GM19193 (cell line): Measurements from ENCODE around the gene CTTNBP2NL.

ENCODE experiments used
- POLR2A ChIP-seq: IDR thresholded peaks from 4 replicates; pipeline ENCODE4 v1.6.1; 2011; ENCODE audit not compliant: insufficient read depth, insufficient read length; ENCODE audit errors: extremely low read depth

CTTNBP2NL gene

GRCh38 chr1:112445596-112445995 lies 49.6 kb downstream of the CTTNBP2NL start:
- TF ChIP-seq POLR2A, result no peak

DNA sequence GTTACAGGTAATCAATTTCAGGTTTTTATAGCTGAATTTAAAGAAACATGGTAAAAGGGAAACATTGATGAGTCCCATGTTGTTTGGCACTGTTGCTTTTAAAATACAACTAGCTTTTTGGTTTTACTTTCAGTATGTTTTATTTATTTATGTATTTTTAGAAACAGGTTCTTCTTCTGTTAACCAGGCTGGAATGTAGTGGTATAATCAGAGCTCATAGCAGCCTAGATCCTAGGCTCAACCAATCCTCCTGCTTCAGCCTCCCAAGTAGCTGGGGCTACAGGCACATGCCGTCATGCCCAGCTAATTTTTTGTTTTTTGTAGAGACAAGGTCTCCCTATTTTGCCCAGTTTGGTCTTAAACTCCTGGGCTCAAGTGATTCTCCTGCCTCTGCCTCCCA lies 50.4 kb downstream of the CTTNBP2NL start:
- no peak for TF ChIP-seq POLR2A

DNA sequence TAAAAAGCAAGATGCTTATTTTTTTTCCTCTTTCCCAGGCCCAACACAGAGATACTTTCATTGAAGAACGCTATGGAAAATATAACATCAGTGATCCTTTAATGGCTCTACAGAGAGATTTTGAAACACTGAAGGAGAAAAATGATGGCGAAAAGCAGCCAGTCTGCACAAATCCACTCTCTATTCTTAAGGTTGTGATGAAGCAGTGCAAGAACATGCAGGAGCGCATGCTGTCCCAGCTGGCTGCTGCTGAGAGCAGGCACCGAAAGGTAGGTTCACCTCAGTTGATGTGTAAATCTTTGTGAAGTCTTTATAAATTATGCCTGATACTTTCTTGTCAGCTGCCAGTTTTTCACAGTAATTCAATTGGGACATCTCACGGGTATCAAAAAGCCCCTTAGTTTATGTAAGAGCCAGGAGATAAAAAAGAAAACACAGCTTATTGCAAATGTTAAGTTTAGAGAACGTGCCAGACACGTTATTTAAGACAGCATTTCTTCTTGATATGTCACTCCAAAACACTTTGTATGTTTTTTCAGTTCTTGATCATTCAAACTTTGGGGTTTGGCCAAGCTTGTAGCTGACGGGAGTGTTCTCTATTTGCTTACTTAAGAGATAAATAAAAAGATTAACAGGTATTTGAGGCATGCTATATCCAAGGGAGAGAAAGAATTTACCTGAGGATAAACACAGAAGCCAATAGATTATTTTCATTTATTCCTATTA lies 53.1 kb downstream of the CTTNBP2NL start:
- no peak for TF ChIP-seq POLR2A

GRCh38 chr1:112449630-112449983 lies 53.6 kb downstream of the CTTNBP2NL start:
- TF ChIP-seq POLR2A, result no peak

- TF ChIP-seq POLR2A, result no peak
Measured at GRCh38 chr1:112450773-112451172, 54.8 kb downstream of the CTTNBP2NL start.

- no peak for TF ChIP-seq POLR2A
Measured at GRCh38 chr1:112453876-112454275, 57.9 kb downstream of the CTTNBP2NL start.

DNA sequence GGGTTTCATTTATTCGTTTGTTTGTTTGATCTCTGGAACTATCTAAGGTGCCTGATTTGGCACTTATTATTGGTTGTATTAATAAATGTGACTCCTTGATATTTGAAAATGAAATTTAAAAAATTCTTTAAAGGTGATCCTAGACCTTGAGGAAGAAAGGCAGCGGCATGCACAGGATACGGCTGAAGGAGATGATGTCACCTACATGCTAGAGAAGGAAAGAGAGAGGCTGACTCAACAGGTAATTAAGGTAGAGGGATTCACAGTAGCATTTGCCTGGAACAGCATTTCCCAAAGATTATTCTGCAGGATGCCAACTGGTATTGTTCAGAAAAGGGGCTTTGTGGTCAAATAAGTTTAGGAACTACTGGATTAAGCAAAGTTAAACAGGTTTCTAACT lies 58.3 kb downstream of the CTTNBP2NL start:
- no peak for TF ChIP-seq POLR2A

DNA sequence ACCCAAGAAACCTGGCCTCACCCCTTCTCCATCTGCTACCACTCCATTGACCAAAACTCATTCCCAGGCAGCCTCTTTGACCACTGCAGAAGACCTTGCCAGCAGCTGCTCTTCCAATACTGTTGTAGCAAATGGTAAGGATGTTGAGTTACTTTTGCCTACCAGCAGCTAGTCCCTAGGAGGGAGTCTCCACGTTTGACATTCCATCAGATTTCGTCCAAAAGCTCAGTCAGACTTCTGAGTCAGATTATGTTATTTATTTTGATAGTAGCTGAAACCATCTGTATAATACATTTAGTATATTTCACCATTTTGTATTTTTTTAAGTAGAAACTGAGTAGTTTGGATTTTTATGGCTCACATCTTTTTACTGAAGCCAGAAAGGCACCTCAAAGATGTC lies 61.2 kb downstream of the CTTNBP2NL start:
- TF ChIP-seq POLR2A, result no peak

DNA sequence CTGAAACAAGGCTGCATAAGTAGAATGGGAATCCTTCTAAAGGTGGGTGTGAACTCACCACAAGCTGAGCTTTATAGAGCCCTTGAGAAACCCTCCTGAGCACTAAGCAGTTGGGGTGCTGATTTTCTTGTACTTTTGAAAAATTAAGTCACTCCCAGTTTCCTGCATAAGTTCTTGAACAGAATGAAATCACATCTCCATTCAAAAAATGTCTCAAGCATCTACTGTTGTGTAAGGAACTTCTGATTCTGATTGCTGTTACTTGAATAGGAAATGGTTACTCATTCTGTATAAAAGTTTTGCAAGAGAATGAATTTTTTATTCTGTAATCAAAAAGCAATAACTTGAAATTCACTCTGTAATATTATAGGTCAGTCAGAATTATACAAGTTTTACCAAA lies 61.9 kb downstream of the CTTNBP2NL start:
- TF ChIP-seq POLR2A, result no peak

DNA sequence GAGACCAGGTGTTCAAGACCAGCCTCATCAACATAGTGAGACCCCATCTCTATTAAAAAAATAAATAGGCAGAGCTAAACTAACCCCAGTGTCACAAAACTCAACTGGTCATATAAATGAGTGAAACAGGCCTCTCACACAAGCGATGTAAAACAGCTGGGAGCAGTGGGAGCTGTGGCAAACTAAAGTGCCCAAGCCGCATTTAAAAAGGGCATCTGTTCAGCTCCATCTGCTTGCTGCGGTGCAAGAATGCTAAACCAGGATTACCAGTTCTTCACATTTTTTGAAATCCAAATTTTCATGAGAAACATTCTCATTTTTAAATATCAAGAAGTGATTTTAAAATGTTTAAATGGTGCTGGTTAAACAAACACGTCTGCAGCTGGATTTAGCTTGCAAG lies 62.7 kb downstream of the CTTNBP2NL start:
- no peak for TF ChIP-seq POLR2A

GRCh38 chr1:112460615-112461014 lies 64.6 kb downstream of the CTTNBP2NL start:
- no peak for TF ChIP-seq POLR2A

GRCh38 chr1:112461200-112461871 lies 65.3 kb downstream of the CTTNBP2NL start:
- TF ChIP-seq POLR2A, result no peak

DNA sequence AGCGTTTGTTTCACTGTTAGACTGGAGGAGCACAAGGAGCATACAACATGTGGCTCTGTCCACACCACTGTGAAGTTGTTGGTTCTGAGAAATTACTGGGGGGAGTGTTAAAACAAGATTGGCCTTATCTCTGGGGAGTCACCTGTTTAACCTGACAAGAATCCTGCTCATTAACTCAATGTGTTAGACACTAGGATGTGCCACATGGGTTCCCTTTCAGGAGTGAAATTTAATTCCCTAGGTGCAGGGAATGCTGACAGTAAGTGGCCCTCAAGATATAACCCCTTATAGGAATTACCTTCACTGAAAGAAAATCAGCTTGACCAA lies 66.9 kb downstream of the CTTNBP2NL start:
- no peak for TF ChIP-seq POLR2A

DNA sequence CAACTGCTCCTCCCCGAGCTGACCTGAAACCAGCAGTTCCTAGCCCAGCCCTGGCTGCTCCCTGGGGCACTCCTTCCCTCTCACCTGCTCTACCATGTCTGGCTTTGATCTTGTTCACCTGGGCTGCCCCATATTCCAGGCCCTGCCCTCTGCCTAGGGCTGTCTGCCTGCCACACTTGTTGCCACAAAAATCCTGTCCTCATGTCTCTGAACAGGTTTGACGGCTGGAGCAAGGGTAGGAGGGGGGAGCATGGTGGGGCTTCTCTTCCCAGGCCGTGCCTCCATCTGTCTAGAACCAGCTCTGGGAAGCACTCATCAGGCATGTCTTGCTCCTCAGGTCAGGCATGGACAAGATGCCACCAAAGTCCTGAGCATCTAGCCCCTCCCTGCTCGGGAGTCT lies 68.5 kb downstream of the CTTNBP2NL start:
- TF ChIP-seq POLR2A, result no peak

GRCh38 chr1:112465122-112465521 lies 69.1 kb downstream of the CTTNBP2NL start:
- no peak for TF ChIP-seq POLR2A

DNA sequence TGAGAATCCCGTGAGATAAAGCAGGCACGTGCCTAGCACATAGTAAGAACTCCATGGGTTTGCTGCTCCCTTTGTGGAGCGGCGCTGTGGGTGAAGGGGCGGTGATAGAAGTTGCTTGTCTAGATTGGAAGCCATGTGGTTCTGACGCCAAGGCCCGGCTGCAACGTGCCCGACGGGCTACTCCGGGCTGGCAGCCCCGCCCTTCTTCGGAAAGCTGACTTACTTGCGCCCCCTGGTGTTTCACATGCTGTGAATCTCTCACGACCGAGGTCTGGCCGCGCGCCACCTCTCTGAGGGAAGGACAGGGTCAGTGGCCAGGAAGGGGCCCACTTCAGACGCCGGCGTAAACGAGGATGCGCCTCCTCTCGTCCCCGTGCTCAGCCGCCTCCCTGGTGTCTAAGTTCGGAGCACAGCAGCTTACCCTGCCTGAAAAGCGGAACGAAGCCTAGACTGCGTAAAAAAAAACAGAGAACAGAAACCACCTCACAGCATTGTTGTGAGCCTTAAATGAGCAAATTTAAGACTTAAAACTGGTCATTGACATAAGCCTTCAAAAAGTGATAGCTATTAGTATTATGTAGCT lies 70.2 kb downstream of the CTTNBP2NL start:
- TF ChIP-seq POLR2A, result peak; percentile 13
